Ishikawa (cell line): Measurements from ENCODE around the gene RIC1.

Source experiments
- EGR1 ChIP-seq: IDR thresholded peaks from 2 replicates; pipeline ENCODE4 v1.6.1; 2012
- EP300 ChIP-seq: IDR thresholded peaks from 2 replicates; pipeline ENCODE4 v1.6.1; 2012; ENCODE audit warnings: borderline replicate concordance
- FOXM1 ChIP-seq: IDR thresholded peaks from 2 replicates; pipeline ENCODE4 v1.6.1; 2012; ENCODE audit warnings: low read depth, borderline replicate concordance
- RAD21 ChIP-seq: IDR thresholded peaks from 2 replicates; pipeline ENCODE4 v1.6.1; 2012; ENCODE audit warnings: low read depth
- TAF1 ChIP-seq: IDR thresholded peaks from 2 replicates; pipeline ENCODE4 v1.6.1; 2012; ENCODE audit warnings: low read depth, mild to moderate bottlenecking
- TCF12 ChIP-seq: IDR thresholded peaks from 2 replicates; pipeline ENCODE4 v1.6.1; 2012; ENCODE audit warnings: low read depth
- YY1 ChIP-seq: IDR thresholded peaks from 2 replicates; pipeline ENCODE4 v1.6.1; 2012; ENCODE audit warnings: low read depth
- TF ChIP-seq, protein P1 (sequence below): IDR thresholded peaks from 2 replicates; pipeline ENCODE4 v1.6.1; 2012
- TF ChIP-seq, protein P2 (sequence below): IDR thresholded peaks from 2 replicates; pipeline ENCODE4 v1.6.1; 2012; ENCODE audit warnings: low read depth, mild to moderate bottlenecking
- TF ChIP-seq, protein P3 (sequence below): IDR thresholded peaks from 2 replicates; pipeline ENCODE4 v1.6.1; 2012

DNA sequence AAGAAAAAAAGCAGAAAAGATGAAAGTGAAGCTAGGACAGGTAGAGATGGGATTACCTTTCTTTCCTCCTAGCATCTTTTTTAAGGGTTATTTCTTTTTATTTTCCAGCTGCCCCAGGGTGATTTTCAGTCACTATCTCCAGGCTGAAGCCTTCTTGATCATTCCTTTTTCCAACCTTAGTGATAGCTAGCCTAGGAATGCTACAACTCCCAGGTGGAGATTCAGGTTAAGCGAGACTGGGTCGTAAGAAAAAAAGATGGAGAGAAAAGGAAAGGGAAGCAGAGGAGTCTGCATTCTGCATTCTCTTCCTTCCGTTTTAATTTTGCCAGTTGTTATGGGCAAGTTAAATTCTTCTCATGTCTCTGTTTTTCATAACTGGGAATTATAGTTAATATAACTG is 36.7 kb upstream of the RIC1 start:
- TF ChIP-seq, protein P1, sequence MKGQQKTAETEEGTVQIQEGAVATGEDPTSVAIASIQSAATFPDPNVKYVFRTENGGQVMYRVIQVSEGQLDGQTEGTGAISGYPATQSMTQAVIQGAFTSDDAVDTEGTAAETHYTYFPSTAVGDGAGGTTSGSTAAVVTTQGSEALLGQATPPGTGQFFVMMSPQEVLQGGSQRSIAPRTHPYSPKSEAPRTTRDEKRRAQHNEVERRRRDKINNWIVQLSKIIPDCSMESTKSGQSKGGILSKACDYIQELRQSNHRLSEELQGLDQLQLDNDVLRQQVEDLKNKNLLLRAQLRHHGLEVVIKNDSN = no peak
- TF ChIP-seq YY1 (no peak), FOXM1 (no peak), TCF12 (no peak), EP300 (no peak), TAF1 (no peak), EGR1 (no peak), RAD21 (no peak)
- TF ChIP-seq, protein P2, sequence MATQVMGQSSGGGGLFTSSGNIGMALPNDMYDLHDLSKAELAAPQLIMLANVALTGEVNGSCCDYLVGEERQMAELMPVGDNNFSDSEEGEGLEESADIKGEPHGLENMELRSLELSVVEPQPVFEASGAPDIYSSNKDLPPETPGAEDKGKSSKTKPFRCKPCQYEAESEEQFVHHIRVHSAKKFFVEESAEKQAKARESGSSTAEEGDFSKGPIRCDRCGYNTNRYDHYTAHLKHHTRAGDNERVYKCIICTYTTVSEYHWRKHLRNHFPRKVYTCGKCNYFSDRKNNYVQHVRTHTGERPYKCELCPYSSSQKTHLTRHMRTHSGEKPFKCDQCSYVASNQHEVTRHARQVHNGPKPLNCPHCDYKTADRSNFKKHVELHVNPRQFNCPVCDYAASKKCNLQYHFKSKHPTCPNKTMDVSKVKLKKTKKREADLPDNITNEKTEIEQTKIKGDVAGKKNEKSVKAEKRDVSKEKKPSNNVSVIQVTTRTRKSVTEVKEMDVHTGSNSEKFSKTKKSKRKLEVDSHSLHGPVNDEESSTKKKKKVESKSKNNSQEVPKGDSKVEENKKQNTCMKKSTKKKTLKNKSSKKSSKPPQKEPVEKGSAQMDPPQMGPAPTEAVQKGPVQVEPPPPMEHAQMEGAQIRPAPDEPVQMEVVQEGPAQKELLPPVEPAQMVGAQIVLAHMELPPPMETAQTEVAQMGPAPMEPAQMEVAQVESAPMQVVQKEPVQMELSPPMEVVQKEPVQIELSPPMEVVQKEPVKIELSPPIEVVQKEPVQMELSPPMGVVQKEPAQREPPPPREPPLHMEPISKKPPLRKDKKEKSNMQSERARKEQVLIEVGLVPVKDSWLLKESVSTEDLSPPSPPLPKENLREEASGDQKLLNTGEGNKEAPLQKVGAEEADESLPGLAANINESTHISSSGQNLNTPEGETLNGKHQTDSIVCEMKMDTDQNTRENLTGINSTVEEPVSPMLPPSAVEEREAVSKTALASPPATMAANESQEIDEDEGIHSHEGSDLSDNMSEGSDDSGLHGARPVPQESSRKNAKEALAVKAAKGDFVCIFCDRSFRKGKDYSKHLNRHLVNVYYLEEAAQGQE = no peak
- TF ChIP-seq, protein P3, sequence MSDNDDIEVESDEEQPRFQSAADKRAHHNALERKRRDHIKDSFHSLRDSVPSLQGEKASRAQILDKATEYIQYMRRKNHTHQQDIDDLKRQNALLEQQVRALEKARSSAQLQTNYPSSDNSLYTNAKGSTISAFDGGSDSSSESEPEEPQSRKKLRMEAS = no peak
